Measurements from ENCODE around the gene CTIF.

DNA sequence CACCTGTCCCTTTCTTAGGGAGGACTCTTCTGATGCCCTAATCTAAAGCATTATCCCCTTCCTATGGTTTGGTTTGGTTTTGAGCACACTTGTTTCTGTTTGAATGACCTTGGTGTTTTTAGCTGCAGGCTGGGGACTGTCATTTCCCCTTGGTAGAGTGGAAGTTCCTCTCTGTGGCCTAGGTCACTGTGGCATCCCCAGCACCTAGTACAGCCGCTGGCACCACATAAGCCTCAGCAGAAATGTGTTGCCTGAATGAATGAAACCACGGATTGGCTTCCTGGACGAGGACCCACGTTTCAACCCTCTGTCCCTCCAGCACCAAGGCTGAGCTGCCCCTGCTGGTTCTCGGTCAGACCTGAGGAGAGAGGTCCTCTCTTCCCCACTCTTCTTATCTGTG lies 159.9 kb downstream of the CTIF start:
- TF ChIP-seq CTCF (IDR thresholded peaks at IDR 0.05; ENCODE audit: low read depth, low read length), result no peak
- no peak for TF ChIP-seq EZH2phosphoT487 (IDR thresholded peaks at IDR 0.05; ENCODE audit: low read depth)
